SK-N-SH treated with all-trans-retinoic acid at 6 μM for 48 hours (cell line): ENCODE data around the gene DENND1A.

Experiments used
- ATAC-seq: fragments of 200-7000 bp; cut with Tn5 transposase; 3 replicates; pipeline ENCODE4 v1.9.1; 2020; ENCODE audit warnings: mild to moderate bottlenecking, moderate library complexity
- BACH2 ChIP-seq: fragments of 250-450 bp; sonication (Bioruptor Pico); IDR thresholded peaks from 2 replicates; pipeline ENCODE4 v1.9.0; 2021; ENCODE audit warnings: mild to moderate bottlenecking, borderline replicate concordance
- ESRRG ChIP-seq: fragments of 250-450 bp; sonication (Bioruptor Pico); IDR thresholded peaks from 2 replicates; pipeline ENCODE4 v1.6.1; 2021; ENCODE audit warnings: mild to moderate bottlenecking
- GLIS3 ChIP-seq: fragments of 250-450 bp; sonication (Bioruptor Pico); IDR thresholded peaks from 2 replicates; pipeline ENCODE4 v1.5.0; 2020; ENCODE audit warnings: mild to moderate bottlenecking, moderate library complexity
- OSR1 ChIP-seq: fragments of 250-450 bp; sonication (Bioruptor Pico); IDR thresholded peaks from 2 replicates; pipeline ENCODE4 v1.8.0; 2022; ENCODE audit warnings: moderate library complexity, mild to moderate bottlenecking, inconsistent platforms
- RARB ChIP-seq: fragments of 250-450 bp; sonication (Bioruptor Pico); IDR thresholded peaks from 2 replicates; pipeline ENCODE4 v1.8.0; 2021; ENCODE audit warnings: mild to moderate bottlenecking, moderate library complexity
- SNAI2 ChIP-seq: fragments of 250-450 bp; sonication (Bioruptor Pico); IDR thresholded peaks from 2 replicates; pipeline ENCODE4 v1.5.0; 2020; ENCODE audit warnings: mild to moderate bottlenecking, moderate library complexity
- TCF4 ChIP-seq: fragments of 250-450 bp; sonication (Bioruptor Pico); IDR thresholded peaks from 2 replicates; pipeline ENCODE4 v1.8.0; 2021; ENCODE audit warnings: mild to moderate bottlenecking, moderate library complexity, borderline replicate concordance
- ZC3H10 ChIP-seq: fragments of 250-450 bp; sonication (Bioruptor Pico); IDR thresholded peaks from 2 replicates; pipeline ENCODE4 v1.5.1; 2021; ENCODE audit warnings: mild to moderate bottlenecking, moderate library complexity
- ZFP3 ChIP-seq: fragments of 250-450 bp; sonication (Bioruptor Pico); IDR thresholded peaks from 2 replicates; pipeline ENCODE4 v1.5.0; 2020; ENCODE audit warnings: mild to moderate bottlenecking, moderate library complexity
- ZFP30 ChIP-seq: fragments of 450-650 bp; formaldehyde crosslinking; IDR thresholded peaks from 2 replicates; pipeline ENCODE4 v1.5.0; 2022; ENCODE audit warnings: mild to moderate bottlenecking, moderate library complexity
- ZNF70 ChIP-seq: fragments of 450-650 bp; formaldehyde crosslinking; IDR thresholded peaks from 2 replicates; pipeline ENCODE4 v1.5.0; 2020; ENCODE audit warnings: mild to moderate bottlenecking, moderate library complexity
- ZNF8 ChIP-seq: fragments of 450-650 bp; formaldehyde crosslinking; IDR thresholded peaks from 2 replicates; pipeline ENCODE4 v1.5.0; 2020; ENCODE audit warnings: mild to moderate bottlenecking, moderate library complexity
- TF ChIP-seq, protein P1 (sequence below): fragments of 250-450 bp; sonication (Bioruptor Pico); IDR thresholded peaks from 2 replicates; pipeline ENCODE4 v1.5.0; 2020; ENCODE audit warnings: mild to moderate bottlenecking, moderate library complexity
- TF ChIP-seq, protein P2 (sequence below): fragments of 250-450 bp; sonication (Bioruptor Pico); IDR thresholded peaks from 2 replicates; pipeline ENCODE4 v1.8.0; 2021; ENCODE audit warnings: low read depth, mild to moderate bottlenecking, moderate library complexity, borderline replicate concordance
- TF ChIP-seq, protein P3 (sequence below): fragments of 250-450 bp; sonication (Bioruptor Pico); IDR thresholded peaks from 2 replicates; pipeline ENCODE4 v1.8.0; 2020; ENCODE audit warnings: mild to moderate bottlenecking, moderate library complexity, borderline replicate concordance
- TF ChIP-seq, protein P4 (sequence below): fragments of 250-450 bp; sonication (Bioruptor Pico); IDR thresholded peaks from 2 replicates; pipeline ENCODE4 v1.5.1; 2021; ENCODE audit warnings: mild to moderate bottlenecking, moderate library complexity

The DENND1A gene

DNA sequence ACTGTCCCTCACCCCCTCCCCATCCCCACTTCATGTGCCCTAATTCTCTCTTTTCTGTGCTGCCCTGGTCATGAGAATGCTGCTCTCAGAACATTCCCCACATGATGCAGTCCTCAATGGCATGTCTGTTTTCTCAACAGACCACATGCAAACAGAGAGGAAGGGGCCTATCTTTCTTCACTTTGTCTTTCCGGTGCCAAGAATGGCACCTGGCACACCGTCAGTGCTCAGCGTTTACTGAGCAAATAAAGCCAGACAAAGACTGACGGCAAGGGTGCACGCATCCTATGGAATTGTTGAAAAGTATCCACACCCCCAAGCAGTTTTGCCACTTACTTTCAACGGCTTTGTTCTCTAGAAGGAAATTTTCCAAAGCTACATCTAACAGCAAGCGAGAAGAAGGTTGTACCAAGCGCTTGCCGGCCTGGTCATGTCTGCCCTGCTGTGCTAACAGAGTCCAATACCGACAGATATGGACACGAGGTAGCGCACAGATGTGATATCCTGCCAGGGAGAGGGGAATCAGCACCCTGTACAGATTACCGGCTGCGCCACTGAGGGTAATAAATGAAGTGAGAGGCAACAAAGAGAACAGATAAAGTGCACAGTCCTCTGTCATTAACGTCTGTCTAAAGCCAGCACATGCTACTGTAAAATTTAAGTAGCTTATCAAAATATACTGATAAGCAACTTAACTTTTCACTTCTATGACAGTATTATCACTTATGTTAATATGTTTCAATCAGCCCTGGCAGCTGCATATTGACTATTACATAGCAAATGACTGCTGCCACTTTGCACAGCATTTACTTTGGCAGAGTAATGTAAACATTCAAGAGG lies 251.7 kb downstream of the DENND1A start:
- ATAC-seq: peak; percentile 18; the same call in 1 of the 3 replicates
- TF ChIP-seq, protein P1, sequence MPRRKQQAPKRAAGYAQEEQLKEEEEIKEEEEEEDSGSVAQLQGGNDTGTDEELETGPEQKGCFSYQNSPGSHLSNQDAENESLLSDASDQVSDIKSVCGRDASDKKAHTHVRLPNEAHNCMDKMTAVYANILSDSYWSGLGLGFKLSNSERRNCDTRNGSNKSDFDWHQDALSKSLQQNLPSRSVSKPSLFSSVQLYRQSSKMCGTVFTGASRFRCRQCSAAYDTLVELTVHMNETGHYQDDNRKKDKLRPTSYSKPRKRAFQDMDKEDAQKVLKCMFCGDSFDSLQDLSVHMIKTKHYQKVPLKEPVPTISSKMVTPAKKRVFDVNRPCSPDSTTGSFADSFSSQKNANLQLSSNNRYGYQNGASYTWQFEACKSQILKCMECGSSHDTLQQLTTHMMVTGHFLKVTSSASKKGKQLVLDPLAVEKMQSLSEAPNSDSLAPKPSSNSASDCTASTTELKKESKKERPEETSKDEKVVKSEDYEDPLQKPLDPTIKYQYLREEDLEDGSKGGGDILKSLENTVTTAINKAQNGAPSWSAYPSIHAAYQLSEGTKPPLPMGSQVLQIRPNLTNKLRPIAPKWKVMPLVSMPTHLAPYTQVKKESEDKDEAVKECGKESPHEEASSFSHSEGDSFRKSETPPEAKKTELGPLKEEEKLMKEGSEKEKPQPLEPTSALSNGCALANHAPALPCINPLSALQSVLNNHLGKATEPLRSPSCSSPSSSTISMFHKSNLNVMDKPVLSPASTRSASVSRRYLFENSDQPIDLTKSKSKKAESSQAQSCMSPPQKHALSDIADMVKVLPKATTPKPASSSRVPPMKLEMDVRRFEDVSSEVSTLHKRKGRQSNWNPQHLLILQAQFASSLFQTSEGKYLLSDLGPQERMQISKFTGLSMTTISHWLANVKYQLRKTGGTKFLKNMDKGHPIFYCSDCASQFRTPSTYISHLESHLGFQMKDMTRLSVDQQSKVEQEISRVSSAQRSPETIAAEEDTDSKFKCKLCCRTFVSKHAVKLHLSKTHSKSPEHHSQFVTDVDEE (CRISPR knock-in tag): peak; percentile 71
- TF ChIP-seq, protein P2, sequence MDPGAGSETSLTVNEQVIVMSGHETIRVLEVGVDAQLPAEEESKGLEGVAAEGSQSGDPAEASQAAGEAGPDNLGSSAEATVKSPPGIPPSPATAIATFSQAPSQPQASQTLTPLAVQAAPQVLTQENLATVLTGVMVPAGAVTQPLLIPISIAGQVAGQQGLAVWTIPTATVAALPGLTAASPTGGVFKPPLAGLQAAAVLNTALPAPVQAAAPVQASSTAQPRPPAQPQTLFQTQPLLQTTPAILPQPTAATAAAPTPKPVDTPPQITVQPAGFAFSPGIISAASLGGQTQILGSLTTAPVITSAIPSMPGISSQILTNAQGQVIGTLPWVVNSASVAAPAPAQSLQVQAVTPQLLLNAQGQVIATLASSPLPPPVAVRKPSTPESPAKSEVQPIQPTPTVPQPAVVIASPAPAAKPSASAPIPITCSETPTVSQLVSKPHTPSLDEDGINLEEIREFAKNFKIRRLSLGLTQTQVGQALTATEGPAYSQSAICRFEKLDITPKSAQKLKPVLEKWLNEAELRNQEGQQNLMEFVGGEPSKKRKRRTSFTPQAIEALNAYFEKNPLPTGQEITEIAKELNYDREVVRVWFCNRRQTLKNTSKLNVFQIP (CRISPR knock-in tag): no peak
- peak; percentile 70; the same call in 1 of the 2 replicates for TF ChIP-seq TCF4 (CRISPR knock-in tag)

DNA sequence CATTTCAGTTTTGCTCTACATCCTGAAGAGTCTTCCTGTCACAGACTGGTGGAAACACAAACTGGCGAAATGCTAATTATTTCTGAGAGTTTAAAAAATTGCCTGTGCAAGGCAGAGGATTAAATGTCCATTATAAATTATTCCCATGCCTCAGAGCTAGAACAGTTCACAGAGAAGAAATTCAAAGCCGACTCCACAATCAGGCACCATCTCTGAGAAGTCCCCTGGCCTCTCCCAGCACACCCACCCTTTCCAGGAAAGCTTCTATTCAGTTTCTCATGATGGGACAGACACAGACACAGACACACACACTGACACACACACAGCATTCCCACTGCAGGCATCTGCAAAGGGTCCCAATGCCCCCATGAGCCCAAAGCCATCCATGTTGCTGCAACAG lies 253.1 kb downstream of the DENND1A start:
- ATAC-seq: no peak
- TF ChIP-seq ESRRG (CRISPR knock-in tag): no peak
- TF ChIP-seq RARB (CRISPR knock-in tag): no peak
- TF ChIP-seq, protein P2 (CRISPR knock-in tag): no peak
- TF ChIP-seq, protein P1 (CRISPR knock-in tag): no peak
- TF ChIP-seq ZC3H10: no peak

DNA sequence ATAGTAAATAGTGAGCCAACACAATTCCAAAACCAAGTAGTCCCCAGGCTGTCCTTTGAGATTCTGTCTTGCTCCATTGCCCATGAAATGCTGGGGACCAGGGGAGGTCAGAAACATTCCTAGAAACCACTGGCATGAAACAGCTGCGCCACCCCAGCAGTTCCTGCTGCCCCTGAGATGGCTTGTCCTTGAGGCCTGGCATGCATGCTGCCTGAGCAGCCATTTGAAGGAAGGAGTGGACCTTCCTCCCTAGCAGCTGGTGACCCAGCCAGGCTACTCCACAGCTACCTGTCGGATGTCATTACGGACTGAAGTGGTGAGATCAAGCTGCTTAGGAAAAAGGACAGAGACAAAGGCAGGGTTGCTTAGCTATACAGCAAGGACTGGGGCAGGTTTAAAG lies 260.6 kb downstream of the DENND1A start:
- TF ChIP-seq, protein P2 (CRISPR knock-in tag): no peak
- TF ChIP-seq TCF4 (CRISPR knock-in tag): no peak
- TF ChIP-seq OSR1 (CRISPR knock-in tag): no peak
- no peak for TF ChIP-seq SNAI2
- no peak for TF ChIP-seq ZFP30
- TF ChIP-seq ZNF70 (CRISPR knock-in tag): no peak
- TF ChIP-seq, protein P1 (CRISPR knock-in tag): no peak
- no peak for TF ChIP-seq ZFP3 (CRISPR knock-in tag)
- TF ChIP-seq BACH2 (CRISPR knock-in tag): no peak
- no peak for TF ChIP-seq GLIS3 (CRISPR knock-in tag)
- TF ChIP-seq, protein P3, sequence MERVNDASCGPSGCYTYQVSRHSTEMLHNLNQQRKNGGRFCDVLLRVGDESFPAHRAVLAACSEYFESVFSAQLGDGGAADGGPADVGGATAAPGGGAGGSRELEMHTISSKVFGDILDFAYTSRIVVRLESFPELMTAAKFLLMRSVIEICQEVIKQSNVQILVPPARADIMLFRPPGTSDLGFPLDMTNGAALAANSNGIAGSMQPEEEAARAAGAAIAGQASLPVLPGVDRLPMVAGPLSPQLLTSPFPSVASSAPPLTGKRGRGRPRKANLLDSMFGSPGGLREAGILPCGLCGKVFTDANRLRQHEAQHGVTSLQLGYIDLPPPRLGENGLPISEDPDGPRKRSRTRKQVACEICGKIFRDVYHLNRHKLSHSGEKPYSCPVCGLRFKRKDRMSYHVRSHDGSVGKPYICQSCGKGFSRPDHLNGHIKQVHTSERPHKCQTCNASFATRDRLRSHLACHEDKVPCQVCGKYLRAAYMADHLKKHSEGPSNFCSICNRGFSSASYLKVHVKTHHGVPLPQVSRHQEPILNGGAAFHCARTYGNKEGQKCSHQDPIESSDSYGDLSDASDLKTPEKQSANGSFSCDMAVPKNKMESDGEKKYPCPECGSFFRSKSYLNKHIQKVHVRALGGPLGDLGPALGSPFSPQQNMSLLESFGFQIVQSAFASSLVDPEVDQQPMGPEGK: no peak
- no peak for TF ChIP-seq ZC3H10
- TF ChIP-seq, protein P4, sequence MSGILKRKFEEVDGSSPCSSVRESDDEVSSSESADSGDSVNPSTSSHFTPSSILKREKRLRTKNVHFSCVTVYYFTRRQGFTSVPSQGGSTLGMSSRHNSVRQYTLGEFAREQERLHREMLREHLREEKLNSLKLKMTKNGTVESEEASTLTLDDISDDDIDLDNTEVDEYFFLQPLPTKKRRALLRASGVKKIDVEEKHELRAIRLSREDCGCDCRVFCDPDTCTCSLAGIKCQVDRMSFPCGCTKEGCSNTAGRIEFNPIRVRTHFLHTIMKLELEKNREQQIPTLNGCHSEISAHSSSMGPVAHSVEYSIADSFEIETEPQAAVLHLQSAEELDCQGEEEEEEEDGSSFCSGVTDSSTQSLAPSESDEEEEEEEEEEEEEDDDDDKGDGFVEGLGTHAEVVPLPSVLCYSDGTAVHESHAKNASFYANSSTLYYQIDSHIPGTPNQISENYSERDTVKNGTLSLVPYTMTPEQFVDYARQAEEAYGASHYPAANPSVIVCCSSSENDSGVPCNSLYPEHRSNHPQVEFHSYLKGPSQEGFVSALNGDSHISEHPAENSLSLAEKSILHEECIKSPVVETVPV (CRISPR knock-in tag): no peak
- no peak for TF ChIP-seq ZNF8 (CRISPR knock-in tag)
- TF ChIP-seq, all 23 proteins: peak for 0
- no peak for ATAC-seq
